Activated CD8-positive, alpha-beta memory T cell treated with anti-CD3 and anti-CD28 coated beads, Interleukin-2, amount 50 U/mL, for 24 hours (primary cell): ENCODE measurements around the gene VTA1.
"Not testable (repeated sequence)": the region's sequence is repeated elsewhere in the genome, so short reads cannot be mapped to it uniquely, and the experiment has no call there.

Experiments used
- DNase-seq: peaks from one replicate; pipeline ENCODE4 v3.0.0-alpha.2; 2020; ENCODE audit errors: extremely low read depth

Gene VTA1

GRCh38 chr6:142225552-142225951, 78.5 kb downstream of the VTA1 start:
- no peak for DNase-seq

- DNase-seq, result no peak
Measured at GRCh38 chr6:142226731-142227130, 79.7 kb downstream of the VTA1 start.

GRCh38 chr6:142229518-142230270, 82.6 kb downstream of the VTA1 start:
- not testable (repeated sequence) for DNase-seq

GRCh38 chr6:142232206-142233044, 85.4 kb downstream of the VTA1 start:
- not testable (repeated sequence) for DNase-seq

GRCh38 chr6:142233945-142234682, 87.1 kb downstream of the VTA1 start:
- no peak for DNase-seq

GRCh38 chr6:142235272-142235671, 88.2 kb downstream of the VTA1 start:
- no peak for DNase-seq

GRCh38 chr6:142235791-142236190, 88.7 kb downstream of the VTA1 start:
- DNase-seq, result no peak

GRCh38 chr6:142236691-142237090, 89.6 kb downstream of the VTA1 start:
- no peak for DNase-seq

GRCh38 chr6:142238881-142239280, 91.8 kb downstream of the VTA1 start:
- no peak for DNase-seq

- no peak for DNase-seq
Measured at GRCh38 chr6:142240179-142240578, 93.1 kb downstream of the VTA1 start.

GRCh38 chr6:142241061-142241460, 94.0 kb downstream of the VTA1 start:
- no peak for DNase-seq

GRCh38 chr6:142242269-142242668, 95.2 kb downstream of the VTA1 start:
- DNase-seq, result no peak

GRCh38 chr6:142246960-142247359, 99.9 kb downstream of the VTA1 start:
- DNase-seq, result no peak

- DNase-seq, result no peak
Measured at GRCh38 chr6:142249266-142249665, 102.2 kb downstream of the VTA1 start.

GRCh38 chr6:142251930-142252445, 104.9 kb downstream of the VTA1 start:
- DNase-seq, result no peak

GRCh38 chr6:142254513-142254912, 107.5 kb downstream of the VTA1 start:
- DNase-seq, result no peak

GRCh38 chr6:142255785-142256184, 108.7 kb downstream of the VTA1 start:
- DNase-seq, result no peak

GRCh38 chr6:142258305-142258704, 111.2 kb downstream of the VTA1 start:
- DNase-seq, result no peak

- DNase-seq, result no peak
Measured at GRCh38 chr6:142258757-142259156, 111.7 kb downstream of the VTA1 start.

- DNase-seq, result no peak
Measured at GRCh38 chr6:142260748-142261147, 113.7 kb downstream of the VTA1 start.

- DNase-seq, result no peak
Measured at GRCh38 chr6:142262231-142262630, 115.2 kb downstream of the VTA1 start.

- DNase-seq, result no peak
Measured at GRCh38 chr6:142265476-142265875, 118.4 kb downstream of the VTA1 start.
